HEK293 (cell line): ENCODE measurements around the gene DOCK9.

Experiments
- CTCF ChIA-PET: fragments of 350-600 bp; formaldehyde crosslinking; extraction: SDS; loops from one replicate; lab custom pipeline; 2021; ENCODE audit warnings: antibody characterized with exemption; lab: Yijun Ruan, JAX
- POLR2A ChIA-PET: fragments of 300-600 bp; formaldehyde crosslinking; extraction: SDS; loops from one replicate; lab custom pipeline; 2020; ENCODE audit warnings: antibody characterized with exemption, inconsistent platforms; lab: Yijun Ruan, JAX
- H3K27ac ChIP-seq: fragments of 200-500 bp; sonication (Bioruptor generic); 2 replicates; pipeline ENCODE4 v1.5.1; 2014; ENCODE audit warnings: low read depth, low read length, control low read depth, inconsistent platforms; ENCODE audit errors: extremely low read depth
- H3K36me3 ChIP-seq, 2 experiments: fragments of 200-500 bp in 1 of 2; sonication (Bioruptor generic) in 1 of 2; 1 replicate in 1 of 2; 2 replicates in 1 of 2; pipeline ENCODE4 v1.5.1; 2014 to 2017; ENCODE audit warnings: inconsistent platforms in 2 of 2, low read length in 2 of 2; ENCODE audit not compliant: control insufficient read depth in 2 of 2, insufficient read depth in 1 of 2
- H3K4me1 ChIP-seq: fragments of 200-500 bp; sonication (Bioruptor generic); 2 replicates; pipeline ENCODE4 v1.5.1; 2014; ENCODE audit warnings: mild to moderate bottlenecking, low read length, inconsistent platforms; ENCODE audit not compliant: control insufficient read depth, insufficient read depth
- H3K4me3 ChIP-seq: 2 replicates; pipeline ENCODE4 v1.5.1; 2011; ENCODE audit warnings: low read depth, mild to moderate bottlenecking, control low read depth, low read length, moderate library complexity
- H3K9me3 ChIP-seq: fragments of 200-500 bp; sonication (Bioruptor generic); 2 replicates; pipeline ENCODE4 v1.5.1; 2014; ENCODE audit warnings: low read depth, low read length, inconsistent platforms; ENCODE audit not compliant: control insufficient read depth, insufficient read depth
- GFI1B ChIP-seq: fragments of 450-650 bp; formaldehyde crosslinking; IDR thresholded peaks from 2 replicates; pipeline ENCODE4 v1.5.1; 2016; ENCODE audit warnings: missing biosample characterization, missing genetic modification characterization
- GLIS1 ChIP-seq: fragments of 450-650 bp; formaldehyde crosslinking; IDR thresholded peaks from 2 replicates; pipeline ENCODE4 v1.5.1; 2016; ENCODE audit warnings: missing biosample characterization, missing genetic modification characterization
- REPIN1 ChIP-seq: fragments of 450-650 bp; formaldehyde crosslinking; IDR thresholded peaks from 2 replicates; pipeline ENCODE4 v1.5.1; 2017; ENCODE audit warnings: missing biosample characterization, missing genetic modification characterization, low read depth
- SETDB1 ChIP-seq: IDR thresholded peaks from one replicate; pipeline ENCODE4 v1.6.1; 2017; ENCODE audit warnings: mild to moderate bottlenecking, low read length, moderate library complexity, mixed read lengths; ENCODE audit not compliant: insufficient read length
- SP2 ChIP-seq: fragments of 450-650 bp; formaldehyde crosslinking; IDR thresholded peaks from 2 replicates; pipeline ENCODE4 v1.5.1; 2016; ENCODE audit warnings: missing biosample characterization, missing genetic modification characterization
- SP3 ChIP-seq: fragments of 450-650 bp; formaldehyde crosslinking; IDR thresholded peaks from 2 replicates; pipeline ENCODE4 v1.5.1; 2016; ENCODE audit warnings: missing biosample characterization, missing genetic modification characterization
- ZBTB8A ChIP-seq: fragments of 450-650 bp; formaldehyde crosslinking; IDR thresholded peaks from 2 replicates; pipeline ENCODE4 v1.5.1; 2016; ENCODE audit warnings: missing biosample characterization, missing genetic modification characterization
- ZNF132 ChIP-seq: fragments of 450-650 bp; formaldehyde crosslinking; IDR thresholded peaks from 2 replicates; pipeline ENCODE4 v1.5.1; 2017; ENCODE audit warnings: missing biosample characterization, missing genetic modification characterization, borderline replicate concordance
- ZNF140 ChIP-seq: fragments of 450-650 bp; formaldehyde crosslinking; IDR thresholded peaks from 2 replicates; pipeline ENCODE4 v1.5.1; 2016; ENCODE audit warnings: missing biosample characterization, missing genetic modification characterization
- ZNF157 ChIP-seq: fragments of 450-650 bp; formaldehyde crosslinking; IDR thresholded peaks from 2 replicates; pipeline ENCODE4 v1.5.1; 2016; ENCODE audit warnings: missing biosample characterization, missing genetic modification characterization
- ZNF169 ChIP-seq: fragments of 450-650 bp; formaldehyde crosslinking; IDR thresholded peaks from 2 replicates; pipeline ENCODE4 v1.5.1; 2016; ENCODE audit warnings: missing biosample characterization, missing genetic modification characterization
- ZNF184 ChIP-seq: fragments of 450-650 bp; IDR thresholded peaks from 2 replicates; pipeline ENCODE4 v1.5.1; 2018; ENCODE audit warnings: missing biosample characterization, mild to moderate bottlenecking, missing genetic modification characterization
- ZNF266 ChIP-seq: fragments of 450-650 bp; formaldehyde crosslinking; IDR thresholded peaks from 2 replicates; pipeline ENCODE4 v1.5.1; 2016; ENCODE audit warnings: missing biosample characterization, missing genetic modification characterization, low read depth
- ZNF280C ChIP-seq: fragments of 450-650 bp; formaldehyde crosslinking; IDR thresholded peaks from 2 replicates; pipeline ENCODE4 v1.5.1; 2016; ENCODE audit warnings: missing biosample characterization, missing genetic modification characterization
- ZNF311 ChIP-seq: fragments of 450-650 bp; formaldehyde crosslinking; IDR thresholded peaks from 2 replicates; pipeline ENCODE4 v1.5.1; 2017; ENCODE audit warnings: missing biosample characterization, missing genetic modification characterization, borderline replicate concordance
- ZNF398 ChIP-seq: fragments of 450-650 bp; formaldehyde crosslinking; IDR thresholded peaks from 2 replicates; pipeline ENCODE4 v1.5.1; 2017; ENCODE audit warnings: missing biosample characterization, missing genetic modification characterization
- ZNF416 ChIP-seq: fragments of 450-650 bp; formaldehyde crosslinking; IDR thresholded peaks from 2 replicates; pipeline ENCODE4 v1.5.1; 2016; ENCODE audit warnings: missing biosample characterization, missing genetic modification characterization
- ZNF521 ChIP-seq: fragments of 450-650 bp; formaldehyde crosslinking; IDR thresholded peaks from 2 replicates; pipeline ENCODE4 v1.5.1; 2017; ENCODE audit warnings: missing biosample characterization, mild to moderate bottlenecking, missing genetic modification characterization
- ZNF558 ChIP-seq: fragments of 450-650 bp; formaldehyde crosslinking; IDR thresholded peaks from 2 replicates; pipeline ENCODE4 v1.5.1; 2016; ENCODE audit warnings: missing biosample characterization, missing genetic modification characterization
- ZNF560 ChIP-seq: fragments of 450-650 bp; formaldehyde crosslinking; IDR thresholded peaks from 2 replicates; pipeline ENCODE4 v1.5.1; 2017; ENCODE audit warnings: missing biosample characterization, missing genetic modification characterization, borderline replicate concordance
- ZNF639 ChIP-seq: fragments of 450-650 bp; formaldehyde crosslinking; IDR thresholded peaks from 2 replicates; pipeline ENCODE4 v1.5.1; 2016; ENCODE audit warnings: missing biosample characterization, missing genetic modification characterization
- ZNF645 ChIP-seq: fragments of 450-650 bp; formaldehyde crosslinking; IDR thresholded peaks from 2 replicates; pipeline ENCODE4; 2016; ENCODE audit warnings: missing biosample characterization, missing genetic modification characterization
- ZNF664 ChIP-seq: fragments of 450-650 bp; formaldehyde crosslinking; IDR thresholded peaks from 2 replicates; pipeline ENCODE4 v1.5.1; 2016; ENCODE audit warnings: missing biosample characterization, missing genetic modification characterization
- ZSCAN18 ChIP-seq: fragments of 450-650 bp; formaldehyde crosslinking; IDR thresholded peaks from 2 replicates; pipeline ENCODE4 v1.5.1; 2016; ENCODE audit warnings: missing biosample characterization, missing genetic modification characterization
- TF ChIP-seq, protein P1 (sequence below): sonication (generic); formaldehyde crosslinking; IDR thresholded peaks from 2 replicates; pipeline ENCODE4 v1.8.1; 2022; ENCODE audit warnings: mild to moderate bottlenecking, moderate library complexity, missing genetic modification reagents

DOCK9 gene

DNA sequence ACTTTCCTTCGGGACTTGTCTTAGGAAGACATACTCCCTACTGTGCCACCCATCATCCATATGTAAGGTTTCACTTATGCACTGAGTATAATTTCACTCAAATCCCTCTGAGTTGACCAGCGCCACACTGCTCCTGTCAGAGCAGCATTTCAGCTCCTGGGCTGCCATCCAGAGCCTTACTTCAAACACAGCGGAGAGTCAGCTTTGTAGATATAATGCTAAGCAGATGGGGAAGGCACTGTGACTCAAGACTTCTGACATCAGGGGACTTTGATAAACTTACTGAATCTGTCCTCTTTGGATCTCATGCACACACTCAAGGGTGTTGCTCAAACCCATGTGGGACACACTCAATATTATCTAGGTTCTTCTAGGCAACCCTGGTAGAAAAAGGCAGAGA, 34.9 kb downstream of the DOCK9 start (continued):
- TF ChIP-seq REPIN1 = no peak
- TF ChIP-seq ZNF266 (tag by site-specific recombination) = no peak
- no peak for TF ChIP-seq ZNF639 (tag by site-specific recombination)
- TF ChIP-seq ZNF140 = no peak
- no peak for TF ChIP-seq SP2 (tag by site-specific recombination)

- H3K9me3 ChIP-seq = no peaks in the 10 kb centered on the region
- TF ChIP-seq ZNF664 (tag by site-specific recombination) = no peak
- no peak for TF ChIP-seq ZNF280C
- TF ChIP-seq, all 188 proteins: peak for 0
- CTCF ChIA-PET = no interaction called here
- Histone ChIP-seq H3K4me1 (peaks cover 8% of the 10 kb centered on the region), H3K27ac (no peak overlapping the region), H3K4me3 (no peak overlapping the region), H3K36me3 (no peaks in the 10 kb centered on the region)
- POLR2A ChIA-PET = no interaction called here
Observed at GRCh38 chr13:98942485-98942884, 35.4 kb downstream of the DOCK9 start.

DNA sequence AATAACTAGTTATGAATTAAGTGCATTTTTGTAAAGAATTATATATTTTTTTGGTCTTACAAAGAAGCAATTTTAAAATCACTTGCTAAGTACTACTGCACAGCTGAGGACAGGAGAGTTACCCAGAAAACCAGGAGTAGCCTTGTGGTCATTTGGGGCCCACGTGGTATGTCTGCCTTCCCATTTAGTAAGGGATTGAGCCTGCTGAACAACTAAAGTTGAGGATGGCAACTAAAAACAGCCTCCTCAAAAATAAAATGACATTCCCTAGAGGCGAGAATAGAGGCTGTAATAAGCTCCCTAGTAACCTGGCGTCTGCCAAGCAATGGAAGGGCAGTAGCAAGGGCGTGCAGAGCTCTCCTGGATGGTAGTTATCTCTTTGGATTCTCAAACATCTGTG, 36.3 kb downstream of the DOCK9 start:
- H3K36me3 ChIP-seq = no peaks in the 10 kb centered on the region

DNA sequence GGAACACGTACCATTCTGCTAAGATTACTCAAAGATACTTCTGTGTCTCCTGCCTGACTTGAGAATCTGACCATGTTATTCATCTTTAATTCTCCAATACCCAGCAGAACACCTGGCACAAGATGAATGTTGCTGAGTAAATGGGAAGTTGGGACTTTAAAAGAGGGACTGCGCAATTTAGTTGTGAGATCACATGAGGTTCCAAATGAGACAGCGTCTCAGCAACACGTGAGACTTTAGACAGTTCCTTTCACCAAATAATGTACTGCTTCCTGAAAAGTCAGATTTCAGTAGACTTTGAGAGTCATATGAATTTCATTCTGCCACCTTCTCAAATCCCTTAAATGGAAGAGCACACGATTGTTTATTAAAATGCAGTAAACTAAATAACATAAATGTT, 36.7 kb downstream of the DOCK9 start:
- Histone ChIP-seq H3K27ac (no peak overlapping the region), H3K4me3 (no peak overlapping the region), H3K9me3 (no peaks in the 10 kb centered on the region), H3K36me3 (no peaks in the 10 kb centered on the region), H3K4me1 (peaks cover 3% of the 10 kb centered on the region; the same call in 1 of the 2 replicates)
- ChIA-PET POLR2A (no interaction called here), CTCF (no interaction called here)
- no peak for TF ChIP-seq ZNF132 (tag by site-specific recombination)
- no peak for TF ChIP-seq SP3 (tag by site-specific recombination)
- TF ChIP-seq ZNF398 (tag by site-specific recombination) = no peak
- TF ChIP-seq ZNF560 (tag by site-specific recombination) = no peak
- TF ChIP-seq ZNF416 (tag by site-specific recombination) = no peak
- no peak for TF ChIP-seq ZNF157 (tag by site-specific recombination)
- TF ChIP-seq, protein P1, sequence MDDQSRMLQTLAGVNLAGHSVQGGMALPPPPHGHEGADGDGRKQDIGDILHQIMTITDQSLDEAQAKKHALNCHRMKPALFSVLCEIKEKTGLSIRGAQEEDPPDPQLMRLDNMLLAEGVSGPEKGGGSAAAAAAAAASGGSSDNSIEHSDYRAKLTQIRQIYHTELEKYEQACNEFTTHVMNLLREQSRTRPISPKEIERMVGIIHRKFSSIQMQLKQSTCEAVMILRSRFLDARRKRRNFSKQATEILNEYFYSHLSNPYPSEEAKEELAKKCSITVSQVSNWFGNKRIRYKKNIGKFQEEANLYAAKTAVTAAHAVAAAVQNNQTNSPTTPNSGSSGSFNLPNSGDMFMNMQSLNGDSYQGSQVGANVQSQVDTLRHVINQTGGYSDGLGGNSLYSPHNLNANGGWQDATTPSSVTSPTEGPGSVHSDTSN (CRISPR knock-in tag) = no peak
- TF ChIP-seq ZNF311 (tag by site-specific recombination) = no peak
- no peak for TF ChIP-seq ZNF184 (tag by site-specific recombination)
- TF ChIP-seq ZNF645 (tag by site-specific recombination) = no peak
- TF ChIP-seq ZBTB8A (tag by site-specific recombination) = no peak
- no peak for TF ChIP-seq ZSCAN18 (tag by site-specific recombination)

More for the DNA sequence above, 36.3 kb downstream of the DOCK9 start:
- H3K4me1 ChIP-seq = peaks cover 3% of the 10 kb centered on the region; the same call in 1 of the 2 replicates
- H3K27ac ChIP-seq = no peak overlapping the region
- ChIA-PET POLR2A (no interaction called here), CTCF (no interaction called here)
- TF ChIP-seq REPIN1 = no peak
- no peak for TF ChIP-seq GLIS1 (tag by site-specific recombination)
- no peak for TF ChIP-seq ZNF521 (tag by site-specific recombination)
- no peak for TF ChIP-seq ZNF169
- TF ChIP-seq ZNF558 (tag by site-specific recombination) = no peak
- no peak for TF ChIP-seq GFI1B (tag by site-specific recombination)
- no peak for TF ChIP-seq SETDB1
- H3K9me3 ChIP-seq = no peaks in the 10 kb centered on the region
- H3K4me3 ChIP-seq = no peak overlapping the region
